GM19455 (cell line): ENCODE data around the gene HORMAD1.
"Not testable (repeated sequence)": the region's sequence is repeated elsewhere in the genome, so short reads cannot be mapped to it uniquely, and the experiment has no call there.

Source experiments
- ATAC-seq: cut with Tn5 transposase; IDR thresholded peaks from one replicate; pipeline ENCODE4 v1.9.1; 2021; ENCODE audit not compliant: unreplicated experiment

HORMAD1 gene

DNA sequence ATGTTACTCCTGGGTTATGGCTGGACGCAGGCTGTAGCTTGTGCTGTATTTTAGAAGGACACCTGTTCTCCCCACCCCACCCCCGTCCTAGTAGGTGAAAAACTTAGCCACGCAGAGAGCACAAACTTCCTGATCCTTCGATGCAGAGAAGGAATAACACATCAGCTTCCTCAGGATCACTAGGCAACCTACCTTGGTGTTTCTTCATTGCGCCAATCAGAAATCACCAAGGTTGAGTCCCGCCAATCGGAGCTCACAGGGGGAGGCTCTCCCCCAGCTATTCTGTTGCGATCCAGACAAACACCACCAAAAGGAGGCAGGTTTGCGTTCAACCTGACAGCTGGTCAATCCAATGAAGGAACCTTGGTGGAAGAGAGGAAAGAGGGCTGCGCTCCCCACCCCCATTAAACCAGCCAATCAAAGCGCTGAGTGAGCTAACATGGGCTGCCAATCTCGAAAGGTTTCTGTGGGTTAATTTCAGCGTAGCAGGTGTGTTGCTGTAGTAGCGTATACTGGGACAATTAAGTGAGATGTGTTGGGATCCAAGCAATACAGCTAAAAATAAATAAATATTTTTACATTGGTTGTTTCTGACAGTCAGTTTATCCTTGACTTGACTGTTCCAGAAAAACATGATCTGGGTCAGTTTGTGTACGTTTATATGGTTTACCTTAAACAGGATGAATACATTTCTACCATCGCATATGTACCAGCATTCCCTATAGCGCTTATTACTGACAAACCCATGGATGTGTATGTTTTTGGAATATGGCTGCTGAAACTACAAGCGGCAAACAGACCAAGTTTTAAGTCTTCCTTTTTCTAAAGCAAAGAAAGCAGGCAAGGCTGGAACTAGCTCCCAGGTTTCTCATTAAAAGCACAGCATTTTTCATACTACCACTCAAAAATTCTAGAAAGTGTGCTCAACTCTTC lies 23.4 kb downstream of the HORMAD1 start, which contains the start of gene GOLPH3L:
Gene GOLPH3L (minus strand): TSS at position 160 of the 933 bp plus-strand sequence. CDS start 2,316 bp downstream, outside the sequence.
- peak; percentile 97 for ATAC-seq

- ATAC-seq, result no peak
Observed at GRCh38 chr1:150696590-150696989, 24.1 kb downstream of the HORMAD1 start.

GRCh38 chr1:150696162-150696561 lies 24.5 kb downstream of the HORMAD1 start:
- ATAC-seq, result no peak

GRCh38 chr1:150695561-150695960 lies 25.1 kb downstream of the HORMAD1 start:
- no peak for ATAC-seq

GRCh38 chr1:150692720-150693119 lies 28.0 kb downstream of the HORMAD1 start:
- ATAC-seq, result no peak

DNA sequence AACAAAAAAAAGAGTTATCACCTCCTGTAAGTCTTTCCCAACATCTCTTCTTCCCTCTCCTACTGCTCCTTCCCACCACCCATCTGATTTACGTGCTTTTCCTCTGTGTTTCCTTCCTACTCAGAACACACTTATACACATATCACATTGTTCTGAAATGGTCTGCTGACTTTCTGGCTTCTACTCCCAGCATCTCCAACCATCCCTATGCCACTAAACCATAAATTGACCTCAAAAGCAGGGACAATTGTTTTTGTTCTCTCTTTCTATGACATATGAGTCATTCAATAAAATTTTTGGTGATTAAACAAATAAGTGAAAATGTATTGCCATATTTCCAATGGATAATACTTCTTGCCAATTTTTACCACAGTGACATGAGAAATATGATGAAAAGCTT lies 31.9 kb downstream of the HORMAD1 start:
- no peak for ATAC-seq

GRCh38 chr1:150686275-150686674 lies 34.4 kb downstream of the HORMAD1 start:
- no peak for ATAC-seq

- ATAC-seq, result no peak
Observed at GRCh38 chr1:150683914-150684313, 36.8 kb downstream of the HORMAD1 start.

GRCh38 chr1:150678988-150679387 lies 41.7 kb downstream of the HORMAD1 start:
- no peak for ATAC-seq

DNA sequence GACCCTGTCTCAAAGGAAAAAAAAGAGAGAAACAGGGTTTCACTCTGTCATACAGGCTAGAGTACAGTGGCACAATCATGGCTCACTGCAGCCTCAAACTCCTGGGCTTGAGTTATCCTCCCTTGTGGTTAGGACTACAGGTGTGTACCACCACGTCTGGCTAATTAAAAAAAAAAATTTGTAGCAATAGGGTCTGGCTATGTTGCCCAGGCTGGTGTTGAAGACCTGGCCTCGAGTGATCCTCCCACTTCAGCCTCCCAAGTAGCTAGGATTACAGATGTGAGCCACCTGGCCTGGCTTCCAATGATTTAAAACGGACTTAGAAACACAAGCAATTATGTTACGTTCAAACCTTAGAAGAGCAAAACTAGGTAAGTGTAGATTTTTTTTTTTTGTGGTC lies 45.8 kb downstream of the HORMAD1 start:
- ATAC-seq, result no peak

DNA sequence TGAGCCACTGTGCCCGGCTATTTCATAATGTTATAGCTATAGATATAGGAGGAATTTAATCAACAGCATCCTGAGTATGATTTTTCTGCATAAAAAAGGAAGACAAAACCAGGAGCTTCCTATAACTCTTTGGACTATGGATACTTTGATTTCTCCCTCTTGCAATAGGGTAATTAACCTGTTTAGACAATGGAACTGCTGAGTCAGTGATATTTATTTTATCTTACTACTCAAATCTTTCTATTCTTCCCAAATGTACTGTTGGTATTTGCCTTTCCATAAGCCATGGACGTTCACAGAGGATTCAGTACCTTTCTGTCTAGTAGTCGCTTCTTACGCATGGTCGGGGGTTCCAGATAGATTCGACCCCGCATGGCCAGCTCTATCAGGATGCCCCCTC lies 57.4 kb downstream of the HORMAD1 start:
- ATAC-seq, result no peak

GRCh38 chr1:150662811-150663210 lies 57.9 kb downstream of the HORMAD1 start:
- no peak for ATAC-seq

- no peak for ATAC-seq
Observed at GRCh38 chr1:150661156-150661555, 59.5 kb downstream of the HORMAD1 start.

DNA sequence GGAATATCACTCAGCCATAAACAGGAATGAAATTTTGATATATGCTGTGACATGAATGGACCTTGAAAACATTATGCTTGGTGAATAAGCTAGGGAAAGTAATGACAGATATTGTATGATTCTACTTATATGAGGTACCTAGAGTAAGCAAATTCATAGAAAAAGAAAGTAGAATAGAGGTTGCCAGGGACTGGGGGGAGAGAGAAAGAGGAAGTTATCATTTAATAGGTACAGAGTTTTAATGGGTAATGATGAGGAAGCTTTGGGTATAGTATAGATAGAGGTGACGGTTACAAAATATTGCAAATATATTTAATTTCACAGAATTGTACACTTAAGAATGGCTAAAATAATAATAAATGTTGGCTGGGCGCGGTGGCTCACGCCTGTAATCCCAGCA lies 60.1 kb downstream of the HORMAD1 start:
- no peak for ATAC-seq

DNA sequence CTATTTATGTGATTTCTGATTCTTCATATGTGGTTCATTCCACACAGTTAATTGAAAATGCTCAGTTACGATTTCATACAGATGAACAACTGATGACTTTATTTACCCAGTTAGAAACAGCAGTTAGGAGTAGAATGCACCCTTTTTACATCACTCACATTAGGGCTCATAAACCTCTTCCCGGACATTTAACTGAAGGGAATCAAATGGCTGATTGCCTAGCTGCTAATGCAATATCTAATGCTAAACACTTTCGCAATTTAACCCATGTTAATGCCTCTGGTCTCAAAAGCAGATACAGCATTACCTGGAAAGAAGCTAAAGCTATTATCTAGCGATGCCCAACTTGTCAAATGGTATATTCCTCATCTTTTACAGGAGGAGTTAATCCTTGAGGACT lies 63.6 kb downstream of the HORMAD1 start:
- not testable (repeated sequence) for ATAC-seq

DNA sequence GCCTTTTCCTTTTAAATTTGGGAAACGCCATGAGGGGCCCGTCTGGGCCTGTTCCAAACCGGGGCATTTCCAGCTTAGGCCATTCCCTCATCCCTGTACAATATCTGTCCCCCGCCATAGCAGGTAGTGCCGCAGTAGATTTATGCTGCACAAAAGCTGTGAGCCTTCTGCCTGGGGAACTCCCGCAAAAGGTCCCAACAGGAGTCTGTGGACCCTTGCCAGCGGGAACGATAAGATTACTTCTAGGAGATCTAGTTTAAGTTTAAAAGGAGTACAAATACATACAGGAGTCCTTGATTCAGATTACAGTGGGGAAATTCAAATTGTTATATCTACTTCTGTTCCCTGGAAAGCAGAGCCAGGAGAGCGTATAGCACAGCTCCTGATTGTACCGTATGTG lies 66.1 kb downstream of the HORMAD1 start:
- ATAC-seq, result not testable (repeated sequence)

DNA sequence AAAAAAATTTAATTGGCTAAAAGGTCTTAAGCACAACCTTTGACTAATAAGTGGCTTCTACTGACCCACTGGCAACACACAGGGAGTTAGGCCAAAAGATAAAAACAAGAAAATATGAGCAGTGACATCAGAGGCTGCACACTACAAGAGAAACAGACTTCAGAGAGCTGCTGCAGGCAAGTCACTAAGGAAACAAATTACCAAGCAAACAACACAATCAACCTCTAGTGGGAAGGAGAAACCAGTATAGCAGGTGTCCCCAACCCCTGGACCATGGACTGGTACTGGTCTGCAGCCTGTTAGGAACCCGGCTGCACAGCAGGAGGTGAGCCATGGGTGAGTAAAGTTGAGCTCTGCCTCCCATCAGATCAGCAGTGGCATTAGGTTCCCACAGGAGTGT lies 70.5 kb downstream of the HORMAD1 start:
- ATAC-seq, result no peak

GRCh38 chr1:150649441-150650075 lies 71.1 kb downstream of the HORMAD1 start:
- ATAC-seq, result no peak
